Endothelial cell of umbilical vein (primary cell): ENCODE measurements around the gene ULK1.

Experiments used
- CTCF ChIP-seq, 2 donors: IDR thresholded peaks; 1 replicate in 1 of 2; 2 replicates in 1 of 2; pipeline ENCODE4 v1.5.1; 2011; ENCODE audit warnings: low read length in 2 of 2, mild to moderate bottlenecking in 2 of 2, moderate library complexity in 2 of 2, control low read depth in 1 of 2, inconsistent platforms in 1 of 2, low read depth in 1 of 2; ENCODE audit not compliant: insufficient read depth in 1 of 2; ENCODE audit errors: extremely low read depth in 1 of 2
- POLR2A ChIP-seq: IDR thresholded peaks from 2 replicates; pipeline ENCODE4 v1.6.1; 2012; ENCODE audit warnings: low read depth, mild to moderate bottlenecking, control low read depth, low read length

- no peak for TF ChIP-seq CTCF (IDR thresholded peaks at IDR 0.05; ENCODE audit: extremely low read depth in 1 of 2, insufficient read depth in 1 of 2, low read depth in 1 of 2, low read length in 2 of 2)
- TF ChIP-seq POLR2A, result no peak
These were observed 1.2 kb downstream of the ULK1 start for GRCh38 chr12:131895640-131896079.
